Myocyte (in vitro differentiated cells): ENCODE measurements around the gene MYL5. TPM values are rescaled to one million over a fixed set of nuclear protein-coding genes. Genes with fewer than 3 reads are reported as not detected.
"Not testable (repeated sequence)": the region's sequence is repeated elsewhere in the genome, so short reads cannot be mapped to it uniquely, and the experiment has no call there.

Experiments
- DNase-seq: peaks from one replicate; pipeline ENCODE4 v3.0.0-alpha.2; 2012; ENCODE audit warnings: low read depth
- total RNA-seq: library from RNA; depleted of rRNA; stranded (reverse); fragments of >200 nt; gene quantifications from 2 replicates; pipeline ENCODE4 v1.2.3, GENCODE V29; 2014

The MYL5 gene
- total RNA-seq, 1 donor from 2014 or later = 510 TPM

DNA sequence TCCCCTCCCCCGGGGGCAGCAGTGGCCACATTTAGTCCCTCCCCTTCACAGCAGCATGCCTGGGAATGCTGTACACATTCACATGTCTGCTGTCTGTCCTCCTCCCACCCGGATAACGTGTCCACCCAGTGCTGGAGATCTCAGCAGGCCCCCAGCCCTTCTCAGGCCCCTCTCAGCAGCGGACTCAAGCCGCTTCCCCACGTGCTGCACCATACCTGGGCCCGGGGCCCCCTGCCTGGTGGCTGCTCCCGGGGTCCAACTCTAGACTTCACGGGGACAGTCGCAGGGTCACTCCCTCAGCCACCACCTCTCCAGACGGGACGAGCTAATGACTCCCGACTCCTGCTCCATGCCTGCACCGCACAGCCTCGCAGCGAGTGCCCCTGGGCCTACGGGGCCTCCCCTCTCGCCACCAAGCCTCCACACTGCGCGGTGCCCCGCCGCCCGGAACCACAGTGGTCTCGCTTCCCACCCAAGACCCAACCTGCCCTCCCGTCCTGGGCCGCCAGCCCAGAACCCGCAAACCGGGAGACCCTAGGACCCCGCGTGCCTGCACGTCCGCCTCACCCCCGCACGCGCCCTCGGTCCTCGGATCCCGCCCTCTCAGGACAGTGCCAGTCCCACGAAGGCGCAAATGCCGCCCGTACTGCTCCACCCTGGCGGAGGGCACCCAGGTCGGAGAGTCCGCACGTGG lies 30.0 kb downstream of the MYL5 start:
- DNase-seq = no peak

DNA sequence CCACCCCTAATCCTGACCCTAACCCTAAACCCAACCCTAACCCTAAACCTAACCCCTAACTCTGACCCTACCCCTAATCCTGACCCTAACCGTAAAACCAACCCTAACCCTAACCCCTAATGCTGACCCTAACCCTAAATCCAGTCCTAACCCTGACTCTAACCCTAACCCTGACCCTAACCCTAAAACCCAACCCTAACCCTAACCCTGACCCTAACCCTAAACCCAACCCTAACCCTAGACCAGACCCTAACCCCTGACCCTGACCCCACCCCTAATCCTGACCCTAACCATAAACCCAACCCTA lies 30.6 kb downstream of the MYL5 start:
- no peak for DNase-seq

DNA sequence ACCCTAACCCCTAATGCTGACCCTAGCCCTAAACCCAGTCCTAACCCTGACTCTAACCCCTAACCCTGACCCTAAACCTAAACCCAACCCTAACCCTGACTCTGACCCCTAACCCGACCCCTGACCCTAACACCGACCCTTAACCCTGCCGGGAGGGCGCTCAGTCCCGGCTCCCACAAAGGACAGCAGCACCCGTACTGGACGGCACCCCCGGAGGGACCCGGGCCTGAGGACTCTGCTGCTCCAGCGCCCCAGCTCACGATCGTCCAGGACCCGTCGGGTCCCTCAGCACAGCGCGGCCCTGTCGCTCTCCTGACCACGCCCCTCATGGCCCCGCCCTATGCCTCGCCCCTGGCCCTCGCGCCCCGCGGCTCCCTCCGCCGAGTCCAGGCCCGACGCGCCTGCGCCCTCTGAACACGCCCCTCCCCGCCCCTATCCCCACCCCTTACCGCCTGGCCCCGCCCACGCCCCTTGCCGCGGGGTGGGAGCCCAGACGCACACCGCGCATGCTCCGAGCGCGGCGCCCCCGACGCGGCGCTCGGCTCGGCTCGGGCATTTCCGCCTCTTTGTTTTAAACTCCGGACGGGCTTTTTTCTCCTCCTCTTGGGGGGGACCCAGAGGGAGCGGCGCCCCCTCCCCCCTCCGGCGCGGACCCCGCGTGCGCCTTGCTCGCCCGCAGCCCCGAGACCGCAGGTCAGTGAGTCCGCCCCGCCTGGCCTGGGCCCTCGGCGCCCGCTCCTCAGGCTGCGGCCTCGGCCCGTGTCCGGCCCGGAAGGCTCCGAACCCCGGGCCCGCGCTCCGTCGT lies 31.1 kb downstream of the MYL5 start, which contains the start of gene PCGF3:
PCGF3 (plus strand) TSS at position 555 of the 805 bp plus-strand sequence. CDS start 27,849 bp downstream, outside the sequence.
- peak; percentile 95 for DNase-seq

DNA sequence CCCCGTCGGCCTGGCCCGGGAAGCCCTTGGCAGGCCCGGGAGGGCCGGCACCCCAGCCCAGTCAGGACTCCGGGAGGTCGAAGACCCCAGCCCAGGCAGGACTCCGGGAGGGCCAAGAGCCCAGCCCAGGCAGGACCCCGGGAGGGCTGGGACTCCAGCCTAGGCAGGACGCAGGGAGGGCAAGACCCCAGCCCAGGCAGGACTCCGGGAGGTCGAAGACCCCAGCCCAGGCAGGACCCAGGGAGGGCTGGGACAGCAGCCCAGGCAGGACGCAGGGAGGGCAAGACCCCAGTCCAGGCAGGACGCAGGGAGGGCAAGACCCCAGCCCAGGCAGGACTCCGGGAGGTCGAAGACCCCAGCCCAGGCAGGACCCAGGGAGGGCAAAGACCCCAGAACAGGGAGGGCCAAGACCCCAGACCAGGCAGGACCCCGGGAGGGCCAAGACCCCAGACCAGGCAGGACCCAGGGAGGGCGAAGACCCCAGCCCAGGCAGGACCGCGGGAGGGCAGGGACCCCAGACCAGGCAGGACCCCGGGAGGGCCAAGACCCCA lies 31.8 kb downstream of the MYL5 start:
- not testable (repeated sequence) for DNase-seq

DNA sequence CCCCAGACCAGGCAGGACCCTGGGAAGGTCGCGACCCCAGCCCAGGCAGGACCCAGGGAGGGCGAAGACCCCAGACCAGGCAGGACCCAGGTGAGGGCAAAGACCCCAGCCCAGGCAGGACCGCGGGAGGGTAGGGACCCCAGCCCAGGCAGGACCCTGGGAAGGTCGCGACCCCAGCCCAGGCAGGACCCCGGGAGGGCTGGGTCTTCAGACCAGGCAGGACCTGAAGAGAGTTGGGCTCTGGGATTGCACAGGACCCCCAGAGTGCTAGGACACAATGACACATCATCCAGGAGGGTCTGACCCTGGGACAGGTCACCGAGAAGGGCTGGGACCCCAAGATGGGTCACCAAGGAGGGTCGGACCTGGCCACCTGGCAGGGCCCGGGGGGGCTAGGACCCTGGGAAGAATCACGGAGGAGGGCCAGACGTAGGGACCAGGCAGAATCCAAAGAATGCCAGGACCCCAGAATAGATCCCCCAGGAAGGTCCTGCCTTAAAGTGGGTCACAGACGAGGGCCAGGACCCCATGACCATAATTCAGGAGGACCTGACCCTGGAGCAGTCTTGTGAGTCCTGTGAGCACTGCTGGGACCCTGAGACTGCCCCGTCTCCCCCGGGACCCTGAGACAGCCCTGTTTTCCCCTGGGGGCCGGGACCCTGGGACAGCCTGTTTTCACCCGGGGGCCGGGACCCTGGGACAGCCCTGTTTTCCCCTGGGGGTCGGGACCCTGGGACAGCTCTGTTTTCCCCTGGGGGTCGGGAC lies 32.7 kb downstream of the MYL5 start:
- DNase-seq = no peak

DNA sequence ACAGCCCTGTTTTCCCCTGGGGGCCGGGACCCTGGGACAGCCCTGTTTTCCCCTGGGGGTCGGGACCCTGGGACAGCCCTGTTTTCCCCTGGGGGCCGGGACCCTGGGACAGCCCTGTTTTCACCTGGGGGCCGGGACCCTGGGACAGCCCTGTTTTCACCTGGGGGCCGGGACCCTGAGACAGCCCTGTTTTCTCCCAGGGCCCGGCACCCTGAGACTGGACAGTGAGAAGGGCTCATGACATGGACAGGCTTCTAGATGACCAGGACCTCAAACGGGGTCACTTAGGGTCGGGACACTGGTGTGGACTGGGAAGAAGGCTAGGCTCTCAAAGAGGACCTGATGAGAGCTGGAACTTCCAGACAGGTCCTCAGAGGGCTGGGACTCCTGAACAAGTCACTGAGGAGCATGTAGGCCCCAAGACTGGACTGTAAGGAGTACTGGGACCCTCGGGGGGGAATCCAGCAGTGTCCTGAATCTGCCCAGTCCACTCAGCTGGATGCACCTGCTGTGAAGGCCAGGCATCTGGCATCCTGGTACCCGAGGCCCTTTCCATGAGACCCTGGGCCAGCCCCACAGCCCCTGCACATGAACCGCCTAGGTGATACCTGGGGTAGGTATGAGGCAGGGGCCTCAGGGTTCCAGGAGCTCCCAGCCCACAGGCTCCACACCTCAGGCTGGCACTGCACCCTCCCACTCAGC lies 33.7 kb downstream of the MYL5 start:
- peak; percentile 18 for DNase-seq

DNA sequence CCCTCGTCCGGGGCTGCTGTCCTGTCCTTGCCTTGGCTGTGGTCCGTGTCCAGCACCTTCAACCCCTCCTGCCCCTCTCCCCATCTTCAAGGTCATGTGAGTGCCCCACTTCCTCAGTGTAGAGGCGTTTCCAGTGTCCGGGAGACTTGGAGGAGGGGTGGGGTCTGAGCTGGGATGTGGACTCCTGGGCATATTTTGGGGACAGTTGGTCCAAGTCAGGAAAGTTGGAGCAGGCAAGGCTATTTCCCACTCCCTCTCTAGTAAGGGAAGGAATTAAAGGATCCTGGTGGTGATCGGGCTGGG lies 34.2 kb downstream of the MYL5 start:
- no peak for DNase-seq

DNA sequence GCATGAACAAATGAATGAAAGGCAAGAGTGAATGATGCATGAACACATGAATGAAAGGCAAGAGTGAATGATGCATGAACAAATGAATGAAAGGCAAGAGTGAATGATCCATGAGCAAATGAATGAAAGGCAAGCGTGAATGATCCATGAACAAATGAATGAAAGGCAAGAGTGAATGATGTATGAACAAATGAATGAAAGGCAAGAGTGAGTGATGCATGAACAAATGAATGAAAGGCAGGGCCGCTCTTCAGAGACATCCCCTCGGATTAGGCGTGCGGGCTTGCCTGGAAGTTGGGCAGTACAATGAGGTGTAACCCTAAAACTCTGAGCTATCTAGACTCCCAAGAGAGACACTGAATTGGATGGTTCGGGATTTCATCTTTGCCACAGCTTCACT lies 35.0 kb downstream of the MYL5 start:
- peak; percentile 5 for DNase-seq

DNA sequence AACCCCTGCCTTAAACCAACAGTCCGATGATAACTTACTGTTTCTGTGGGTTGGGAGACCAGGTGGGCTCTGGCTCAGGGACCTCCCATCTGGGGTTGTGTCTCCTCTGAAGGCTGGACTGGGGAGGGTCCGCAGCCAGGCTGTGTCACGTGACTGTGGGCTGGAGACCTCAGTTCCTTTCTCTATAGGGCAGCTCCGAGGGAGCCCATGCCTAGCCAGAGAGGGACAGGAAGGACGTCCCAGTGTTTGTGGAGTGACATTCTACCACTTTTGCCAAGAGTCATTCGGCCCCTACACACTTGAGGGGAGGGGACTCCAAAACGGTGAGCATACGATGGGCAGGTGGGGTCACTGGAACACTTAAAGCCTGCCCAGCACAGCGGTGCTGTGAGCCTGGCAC lies 35.8 kb downstream of the MYL5 start:
- DNase-seq = no peak

DNA sequence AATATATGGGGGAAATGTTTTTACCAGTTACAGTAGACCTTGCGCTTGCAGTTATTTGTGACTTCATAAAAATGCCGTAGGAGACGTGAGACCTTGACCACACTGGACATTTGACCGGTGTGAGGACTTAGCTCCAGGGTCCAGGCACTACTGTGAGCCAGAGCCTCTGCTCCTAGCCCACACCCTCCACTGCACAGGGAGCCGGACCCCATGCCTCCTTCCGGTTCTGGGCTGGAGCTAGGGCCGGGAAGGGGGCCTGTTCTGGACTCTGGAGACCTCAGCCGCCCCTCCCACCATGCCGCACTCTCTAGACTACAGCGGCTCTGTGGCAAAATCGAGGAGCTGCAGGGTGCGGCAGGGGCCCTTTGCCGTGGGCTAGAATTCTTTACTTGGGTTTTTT lies 36.6 kb downstream of the MYL5 start:
- DNase-seq = no peak

DNA sequence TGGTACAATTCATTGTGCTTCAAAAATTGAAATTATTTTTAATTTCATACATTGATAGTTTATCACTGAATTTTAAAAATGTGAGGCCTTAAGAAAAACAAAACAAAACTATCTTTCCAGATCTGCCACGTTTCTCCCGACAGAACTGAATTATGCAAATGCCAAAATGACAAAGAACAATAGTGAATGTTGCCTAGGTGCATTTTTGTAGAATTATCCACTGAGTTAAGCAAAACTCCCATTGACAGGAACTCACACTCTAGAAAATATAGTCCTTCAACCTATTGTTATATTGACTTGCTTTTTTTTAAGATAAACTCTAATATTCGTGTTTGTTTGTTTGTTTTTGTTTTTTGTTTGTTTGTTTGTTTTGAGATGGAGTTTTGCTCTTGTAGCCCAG lies 37.8 kb downstream of the MYL5 start:
- no peak for DNase-seq

DNA sequence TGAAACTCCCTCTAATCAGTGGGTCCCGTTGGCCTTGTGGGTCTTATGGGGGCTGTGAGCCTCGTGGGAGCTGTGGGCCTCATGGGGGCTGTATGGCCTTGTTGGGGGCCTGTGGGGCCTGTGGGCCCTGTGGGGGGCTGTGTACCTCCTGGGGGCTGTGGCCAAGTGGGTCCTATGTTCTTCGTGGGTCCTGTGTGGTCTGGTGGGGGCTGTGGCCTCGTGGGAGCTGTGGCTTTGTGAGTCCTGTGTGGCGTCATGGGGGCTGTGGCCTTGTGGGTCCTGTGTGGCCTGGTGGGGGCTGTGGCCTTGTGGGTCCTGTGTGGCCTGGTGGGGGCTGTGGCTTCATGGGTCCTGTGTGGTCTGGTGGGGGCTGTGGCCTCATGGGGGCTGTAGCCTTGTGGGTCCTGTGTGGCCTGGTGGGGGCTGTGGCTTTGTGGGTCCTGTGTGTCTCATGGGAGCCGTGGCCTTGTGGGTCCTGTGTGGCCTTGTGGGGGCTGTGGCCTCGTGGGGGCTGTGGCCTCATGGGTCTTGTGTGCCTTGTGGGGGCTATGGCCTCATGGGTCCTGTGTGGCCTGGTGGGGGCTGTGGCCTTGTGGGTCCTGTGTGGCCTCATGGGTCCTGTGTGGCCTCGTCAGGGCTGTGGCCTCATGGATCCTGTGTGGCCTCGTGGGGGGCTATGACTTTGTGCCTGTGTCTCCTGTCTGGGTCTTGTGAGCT lies 38.7 kb downstream of the MYL5 start:
- no peak for DNase-seq

DNA sequence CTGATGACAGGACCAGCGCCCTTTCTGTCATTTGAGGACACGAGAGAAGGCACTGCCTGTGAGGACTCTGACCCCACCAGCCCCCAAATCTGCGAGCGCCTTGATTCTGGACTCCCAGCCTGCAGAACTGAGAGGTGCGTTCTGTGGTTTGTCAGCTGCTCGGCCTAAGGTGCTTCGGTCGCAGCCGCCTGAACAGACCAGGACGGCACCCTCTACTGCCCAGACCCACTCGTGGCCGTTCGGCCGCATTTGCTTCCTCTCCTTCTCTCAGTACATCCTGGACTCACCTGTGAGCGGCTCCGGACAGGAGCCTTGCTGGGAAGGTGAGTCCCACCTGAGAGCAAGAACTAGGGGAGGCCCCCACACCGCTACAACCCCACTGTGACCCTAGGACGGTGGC lies 39.7 kb downstream of the MYL5 start:
- DNase-seq = no peak

DNA sequence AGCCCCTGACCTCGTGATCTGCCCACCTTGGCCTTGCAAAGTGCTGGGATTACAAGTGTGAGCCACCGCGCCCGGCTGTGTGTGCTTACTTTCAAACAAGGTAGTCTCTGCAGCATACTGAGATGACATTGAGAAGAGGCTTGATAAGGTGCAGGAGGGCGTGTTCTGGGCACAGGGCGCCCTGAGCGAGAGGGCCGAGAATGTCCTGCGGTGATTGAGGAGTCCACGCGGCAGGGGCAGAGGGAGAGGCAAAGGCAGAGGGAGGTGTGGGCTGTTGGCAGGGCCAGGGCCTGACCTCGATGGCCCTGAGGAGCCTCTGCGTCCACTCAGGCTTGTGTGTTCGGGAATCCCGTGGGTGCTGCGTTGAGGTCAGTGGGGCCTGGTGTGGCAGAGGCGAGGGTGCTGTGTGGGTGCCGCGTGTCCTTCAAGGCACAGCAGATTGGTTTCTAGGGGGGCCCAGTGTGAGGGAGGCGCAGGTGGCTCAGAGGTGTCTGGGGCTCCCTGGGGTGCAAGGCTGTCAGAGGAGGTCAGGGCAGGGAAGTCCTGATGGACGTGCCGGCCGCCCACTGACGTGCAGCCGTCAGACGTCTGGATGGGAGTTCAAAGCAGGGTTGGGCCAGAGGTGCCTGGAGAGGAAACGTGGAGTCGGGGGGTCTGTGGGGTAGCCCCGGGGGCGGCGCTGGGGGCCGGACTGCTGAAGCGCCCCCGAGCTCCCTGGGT lies 43.4 kb downstream of the MYL5 start:
- DNase-seq = no peak

DNA sequence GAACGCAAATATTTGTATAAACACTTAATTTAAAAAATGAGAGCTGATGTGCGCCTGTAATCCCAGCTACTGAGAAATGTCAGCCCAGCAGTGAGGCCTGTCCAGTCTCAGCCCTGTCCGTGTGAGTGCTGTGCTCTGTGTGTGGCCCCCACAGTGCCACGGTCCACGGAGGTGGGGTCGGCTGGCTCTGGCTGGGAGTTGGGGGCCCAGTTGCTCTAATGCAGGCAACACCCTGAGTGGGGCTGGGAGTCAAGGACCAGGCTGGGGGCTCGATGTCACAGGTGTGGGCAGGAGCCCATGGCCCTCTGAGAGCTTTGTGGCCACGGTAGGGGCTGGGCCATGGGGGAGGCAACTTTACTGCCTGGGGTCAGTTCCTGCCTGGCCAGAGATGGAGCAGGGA lies 44.1 kb downstream of the MYL5 start:
- DNase-seq = no peak

DNA sequence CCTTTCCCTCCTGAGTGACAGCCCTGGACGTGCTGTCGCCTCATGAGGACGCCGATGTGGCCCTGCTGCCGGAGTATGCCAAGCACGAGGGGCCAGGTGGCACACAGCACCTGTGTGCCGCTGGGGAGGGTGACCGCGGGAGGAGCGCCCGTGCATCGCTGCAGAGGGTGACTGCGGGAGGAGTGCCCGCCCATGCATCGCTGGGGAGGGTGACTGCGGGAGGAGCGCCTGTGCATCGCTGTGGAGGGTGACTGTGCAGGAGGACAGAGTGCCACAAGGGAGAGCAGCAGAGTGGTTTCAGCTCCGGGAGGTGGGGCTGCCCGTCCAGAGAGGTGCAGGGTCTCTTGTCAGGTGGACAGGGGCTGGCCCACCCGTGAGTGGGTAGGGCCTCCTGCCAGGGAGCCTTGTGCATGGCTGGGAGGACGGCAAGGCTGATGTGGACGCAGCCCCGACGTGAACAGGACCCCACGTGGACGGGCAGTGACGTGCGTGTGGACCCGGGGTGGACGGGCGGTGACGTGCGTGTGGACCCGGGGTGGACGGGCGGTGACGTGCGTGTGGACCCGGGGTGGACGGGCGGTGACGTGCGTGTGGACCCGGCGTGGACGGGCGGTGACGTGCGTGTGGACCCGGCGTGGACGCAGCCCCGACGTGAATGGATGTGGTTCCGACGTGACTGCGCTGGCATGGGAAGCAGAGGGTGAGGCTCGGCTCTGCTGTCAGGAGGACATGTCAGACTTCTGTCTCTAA lies 45.9 kb downstream of the MYL5 start:
- DNase-seq = no peak

DNA sequence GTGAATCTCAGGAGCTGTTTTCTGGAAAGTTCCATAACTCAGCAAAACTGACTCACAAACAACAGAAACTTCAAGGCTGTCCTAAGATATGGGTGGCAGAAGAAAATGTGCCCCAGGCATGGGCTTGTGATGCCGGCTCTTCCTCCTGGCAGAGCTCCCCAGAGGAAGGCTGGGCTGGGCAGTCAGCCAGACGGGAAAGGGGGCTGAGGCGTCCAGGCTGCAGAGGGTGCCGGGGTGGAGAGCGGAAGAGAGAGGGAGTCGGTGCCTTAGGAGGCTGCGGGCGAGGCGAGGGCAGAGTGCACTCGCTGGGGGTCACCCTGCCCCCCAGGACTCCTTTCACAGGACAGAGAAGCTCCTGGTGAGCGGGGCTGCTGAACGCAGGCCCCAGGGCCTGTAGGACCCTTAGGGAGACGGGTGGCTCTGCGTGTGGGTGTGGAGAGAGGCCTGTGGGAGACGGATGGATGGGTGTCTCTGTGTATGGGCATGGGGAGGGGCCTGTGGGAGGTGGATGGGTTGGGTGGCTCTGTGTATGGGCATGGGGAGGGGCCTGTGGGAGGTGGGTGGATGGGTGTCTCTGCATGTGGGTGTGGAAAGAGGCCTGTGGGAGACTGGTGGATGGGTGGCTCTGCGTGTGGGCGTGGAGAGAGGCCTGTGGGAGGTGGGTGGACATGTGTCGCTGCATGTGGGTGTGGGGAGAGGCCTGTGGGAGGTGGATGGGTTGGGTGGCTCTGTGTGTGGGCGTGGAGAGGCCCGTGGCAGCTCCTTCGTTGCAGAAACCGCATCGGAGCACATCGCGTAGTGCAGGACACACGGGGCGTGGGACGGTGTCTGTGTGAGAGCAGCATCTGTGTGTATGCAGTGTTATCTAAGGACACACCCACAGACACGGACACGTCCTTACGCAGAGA lies 47.2 kb downstream of the MYL5 start:
- DNase-seq = peak; percentile 23

DNA sequence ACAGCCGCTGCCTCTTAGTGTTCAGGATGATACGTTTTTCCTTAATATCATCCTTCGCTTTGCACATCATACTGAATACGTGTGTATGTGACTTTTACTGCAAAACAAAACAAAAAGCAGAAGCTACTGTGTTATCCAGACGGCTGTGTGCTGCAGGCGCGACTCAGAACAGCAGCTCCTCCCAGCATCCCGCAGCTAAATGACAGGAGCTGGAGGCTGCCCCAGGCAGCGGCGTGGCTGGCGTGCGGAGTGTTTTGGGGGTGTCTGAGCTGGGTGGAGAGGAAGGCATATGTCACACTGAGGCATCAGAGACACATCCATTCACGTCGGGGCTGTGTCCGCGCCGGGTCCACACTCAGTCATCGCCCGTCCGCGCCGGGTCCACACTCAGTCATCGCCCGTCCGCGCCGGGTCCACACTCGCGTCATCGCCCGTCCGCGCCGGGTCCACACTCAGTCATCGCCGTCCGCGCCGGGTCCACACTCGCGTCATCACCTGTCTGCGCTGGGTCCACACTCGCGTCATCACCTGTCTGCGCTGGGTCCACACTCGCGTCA lies 47.9 kb downstream of the MYL5 start:
- DNase-seq = no peak
